ENCODE results near the gene LEKR1.

The LEKR1 gene

DNA sequence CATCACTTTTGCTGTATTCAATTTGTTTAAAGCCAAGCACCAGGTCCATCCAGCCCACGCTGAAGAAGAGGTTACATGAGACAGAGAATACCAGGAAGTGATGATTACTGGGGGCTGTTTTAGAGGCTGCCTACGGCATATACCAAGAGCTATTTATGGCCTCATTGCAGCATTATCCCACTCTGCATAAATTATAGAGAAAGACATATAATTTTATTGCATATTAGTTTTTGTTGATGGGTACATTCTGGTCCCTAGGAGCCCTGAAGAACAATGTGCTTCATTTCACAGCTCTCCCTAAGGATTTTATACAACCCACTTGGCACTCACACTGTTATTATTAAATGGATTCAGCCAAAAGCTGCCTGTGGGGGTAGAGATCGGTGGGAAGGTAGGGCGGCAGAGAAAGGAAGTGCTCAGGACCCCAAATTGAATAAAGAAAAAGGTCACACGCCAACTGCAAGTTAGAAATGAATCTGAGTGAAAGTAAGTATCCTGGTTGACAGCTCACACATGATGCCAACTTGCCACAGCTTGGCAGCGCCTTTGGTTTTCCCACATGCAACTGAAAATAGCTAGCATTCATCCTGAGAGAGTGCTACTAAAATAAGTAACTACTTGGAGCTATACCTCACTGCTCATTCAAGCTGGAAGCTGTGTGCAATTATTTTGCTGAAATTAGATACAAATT, 260.1 kb downstream of the LEKR1 start:
- Histone ChIP-seq H3K79me1 (ENCODE audit: low read depth, low read length) (no peaks in the 10 kb centered on the region), H3K27me3 (ENCODE audit: control insufficient read depth in 3 of 3, insufficient read depth in 3 of 3, low read depth in 1 of 3, low read length in 3 of 3) (peaks cover 0 to 2% (median 0%) of the 10 kb centered on the region in 3 experiments), H3K36me3 (replicated peaks in 1 of 2; ENCODE audit: control insufficient read depth in 2 of 2, insufficient read depth in 2 of 2, low read length in 2 of 2) (no peaks in the 10 kb centered on the region), H3K4me3 (ENCODE audit: low read length in 2 of 2) (no peak overlapping the region), H3K27ac (replicated peaks; ENCODE audit: low read length) (no peak overlapping the region), H3K18ac (ENCODE audit: low read length) (no peak overlapping the region), H2AFZ (ENCODE audit: low read length) (no peak overlapping the region), H3K4ac (ENCODE audit: low read length) (no peak overlapping the region), H3K9ac (ENCODE audit: low read depth, low read length, poor library complexity) (no peak overlapping the region), H2BK12ac (ENCODE audit: low read length) (no peak overlapping the region), H3K4me1 (ENCODE audit: control insufficient read depth in 2 of 2, insufficient read depth in 1 of 2, low read depth in 1 of 2, low read length in 2 of 2) (peaks cover 11 to 13% of the 10 kb centered on the region in 2 donors), H2BK5ac (ENCODE audit: low read length) (no peak overlapping the region), H3K4me2 (ENCODE audit: insufficient read depth, low read length, poor library complexity, severe bottlenecking) (no peak overlapping the region), H4K91ac (ENCODE audit: low read depth, low read length, poor library complexity) (no peak overlapping the region), H2BK120ac (ENCODE audit: low read depth, low read length) (no peak overlapping the region), H3K23ac (ENCODE audit: low read depth, low read length, poor library complexity) (no peak overlapping the region), H3K14ac (ENCODE audit: low read length) (no peak overlapping the region), H4K8ac (ENCODE audit: low read depth, low read length) (no peak overlapping the region), H2AK5ac (ENCODE audit: low read depth, low read length) (no peak overlapping the region), H3K9me3 (replicated peaks in 1 of 2; ENCODE audit: control insufficient read depth in 2 of 2, insufficient read depth in 1 of 2, low read depth in 1 of 2, low read length in 2 of 2) (no peaks in the 10 kb centered on the region), H2BK15ac (ENCODE audit: low read length) (no peak overlapping the region)
- WGBS, 2 donors (ENCODE audit: extremely low coverage in 2 of 2, insufficient read length in 2 of 2, insufficient replicate concordance in 1 of 2) = no CpG with 5 or more reads among the region's 6 CpGs
- no peak for DNase-seq (ENCODE audit: low spot score)

DNA sequence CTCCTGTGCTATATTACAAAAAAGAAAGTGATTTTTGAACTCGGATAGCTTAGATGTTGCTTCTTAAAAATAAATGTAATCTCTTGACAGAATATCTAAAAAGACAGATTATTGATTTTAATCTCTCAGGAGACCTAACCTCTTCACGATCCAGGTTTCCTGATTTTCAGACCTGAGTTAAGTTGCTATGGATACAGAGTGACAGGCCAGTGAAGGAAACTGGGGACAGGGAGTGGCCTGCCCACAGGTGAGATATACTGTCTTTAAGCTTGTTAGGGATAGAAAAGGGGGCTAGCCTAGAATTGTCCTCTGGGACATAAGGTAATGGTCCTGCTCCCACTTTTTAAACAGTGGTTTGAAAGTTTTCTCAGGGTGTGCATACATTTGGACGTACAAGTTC, 260.6 kb downstream of the LEKR1 start:
- H4K8ac ChIP-seq (ENCODE audit: low read depth, low read length) = no peak overlapping the region
- no peaks in the 10 kb centered on the region for H3K36me3 ChIP-seq (replicated peaks in 1 of 2; ENCODE audit: control insufficient read depth in 2 of 2, insufficient read depth in 2 of 2, low read length in 2 of 2)
- H3K23ac ChIP-seq (ENCODE audit: low read depth, low read length, poor library complexity) = no peak overlapping the region
- H3K4me2 ChIP-seq (ENCODE audit: insufficient read depth, low read length, poor library complexity, severe bottlenecking) = no peak overlapping the region
- H2BK15ac ChIP-seq (ENCODE audit: low read length) = no peak overlapping the region
- H3K27me3 ChIP-seq (ENCODE audit: control insufficient read depth in 3 of 3, insufficient read depth in 3 of 3, low read depth in 1 of 3, low read length in 3 of 3) = peaks cover 0 to 2% (median 0%) of the 10 kb centered on the region in 3 experiments
- no peak overlapping the region for H2BK12ac ChIP-seq (ENCODE audit: low read length)
- H3K4me3 ChIP-seq (ENCODE audit: low read length in 2 of 2) = no peak overlapping the region
- no peak overlapping the region for H3K27ac ChIP-seq (replicated peaks; ENCODE audit: low read length)
- H3K9ac ChIP-seq (ENCODE audit: low read depth, low read length, poor library complexity) = no peak overlapping the region
- H2AK5ac ChIP-seq (ENCODE audit: low read depth, low read length) = no peak overlapping the region
- H3K18ac ChIP-seq (ENCODE audit: low read length) = no peak overlapping the region
- no peaks in the 10 kb centered on the region for H3K9me3 ChIP-seq (replicated peaks in 1 of 2; ENCODE audit: control insufficient read depth in 2 of 2, insufficient read depth in 1 of 2, low read depth in 1 of 2, low read length in 2 of 2)
- peaks cover 7 to 9% of the 10 kb centered on the region in 2 donors for H3K4me1 ChIP-seq (ENCODE audit: control insufficient read depth in 2 of 2, insufficient read depth in 1 of 2, low read depth in 1 of 2, low read length in 2 of 2)
- no peak for DNase-seq (ENCODE audit: low spot score)
- H3K14ac ChIP-seq (ENCODE audit: low read length) = no peak overlapping the region
- H3K79me1 ChIP-seq (ENCODE audit: low read depth, low read length) = no peaks in the 10 kb centered on the region
- H2AFZ ChIP-seq (ENCODE audit: low read length) = no peak overlapping the region
- no peak overlapping the region for H2BK120ac ChIP-seq (ENCODE audit: low read depth, low read length)
- H4K91ac ChIP-seq (ENCODE audit: low read depth, low read length, poor library complexity) = no peak overlapping the region
- no peak overlapping the region for H2BK5ac ChIP-seq (ENCODE audit: low read length)
- H3K4ac ChIP-seq (ENCODE audit: low read length) = no peak overlapping the region
- no CpG with 5 or more reads among the region's 3 CpGs for WGBS, 2 donors (ENCODE audit: extremely low coverage in 2 of 2, insufficient read length in 2 of 2, insufficient replicate concordance in 1 of 2)

DNA sequence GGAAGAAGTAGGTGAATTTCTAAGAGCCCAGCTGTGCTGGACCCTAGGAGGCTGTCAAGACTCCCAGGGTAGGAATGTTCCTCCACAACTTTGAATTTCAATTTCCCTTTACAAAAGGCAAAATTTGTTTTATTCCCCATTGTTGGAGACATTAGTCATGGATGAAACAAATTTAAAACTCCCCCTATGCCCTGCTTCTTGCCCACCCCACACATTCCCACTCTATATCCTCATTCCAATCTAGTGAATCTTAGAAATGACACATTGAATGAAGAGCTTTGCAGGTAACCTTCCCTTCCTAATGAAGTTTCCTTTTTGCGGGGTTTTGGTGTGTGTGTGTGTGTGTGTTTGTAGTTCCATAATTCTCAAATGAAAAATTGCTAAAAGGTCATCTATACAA, 261.2 kb downstream of the LEKR1 start:
- no peak overlapping the region for H3K23ac ChIP-seq (ENCODE audit: low read depth, low read length, poor library complexity)
- H3K9ac ChIP-seq (ENCODE audit: low read depth, low read length, poor library complexity) = no peak overlapping the region
- no peaks in the 10 kb centered on the region for H3K79me1 ChIP-seq (ENCODE audit: low read depth, low read length)
- H3K27me3 ChIP-seq (ENCODE audit: control insufficient read depth in 3 of 3, insufficient read depth in 3 of 3, low read depth in 1 of 3, low read length in 3 of 3) = no peaks in the 10 kb centered on the region
- no peak overlapping the region for H3K14ac ChIP-seq (ENCODE audit: low read length)
- no peak overlapping the region for H3K4me2 ChIP-seq (ENCODE audit: insufficient read depth, low read length, poor library complexity, severe bottlenecking)
- no peak overlapping the region for H3K4me3 ChIP-seq (ENCODE audit: low read length in 2 of 2)
- no peak overlapping the region for H2BK15ac ChIP-seq (ENCODE audit: low read length)
- H2BK120ac ChIP-seq (ENCODE audit: low read depth, low read length) = no peak overlapping the region
- H3K27ac ChIP-seq (replicated peaks; ENCODE audit: low read length) = no peak overlapping the region
- WGBS, 2 donors (ENCODE audit: extremely low coverage in 2 of 2, insufficient read length in 2 of 2, insufficient replicate concordance in 1 of 2) = no CpG with 5 or more reads among the region's 1 CpG
- H3K4me1 ChIP-seq (ENCODE audit: control insufficient read depth in 2 of 2, insufficient read depth in 1 of 2, low read depth in 1 of 2, low read length in 2 of 2) = peaks cover 7 to 9% of the 10 kb centered on the region in 2 donors
- no peaks in the 10 kb centered on the region for H3K9me3 ChIP-seq (replicated peaks in 1 of 2; ENCODE audit: control insufficient read depth in 2 of 2, insufficient read depth in 1 of 2, low read depth in 1 of 2, low read length in 2 of 2)
- no peaks in the 10 kb centered on the region for H3K36me3 ChIP-seq (replicated peaks in 1 of 2; ENCODE audit: control insufficient read depth in 2 of 2, insufficient read depth in 2 of 2, low read length in 2 of 2)
- no peak overlapping the region for H2BK5ac ChIP-seq (ENCODE audit: low read length)
- no peak overlapping the region for H3K18ac ChIP-seq (ENCODE audit: low read length)
- no peak overlapping the region for H3K4ac ChIP-seq (ENCODE audit: low read length)
- H2BK12ac ChIP-seq (ENCODE audit: low read length) = no peak overlapping the region
- H4K8ac ChIP-seq (ENCODE audit: low read depth, low read length) = no peak overlapping the region
- H2AK5ac ChIP-seq (ENCODE audit: low read depth, low read length) = no peak overlapping the region
- no peak overlapping the region for H2AFZ ChIP-seq (ENCODE audit: low read length)
- no peak overlapping the region for H4K91ac ChIP-seq (ENCODE audit: low read depth, low read length, poor library complexity)
- no peak for DNase-seq (ENCODE audit: low spot score)

DNA sequence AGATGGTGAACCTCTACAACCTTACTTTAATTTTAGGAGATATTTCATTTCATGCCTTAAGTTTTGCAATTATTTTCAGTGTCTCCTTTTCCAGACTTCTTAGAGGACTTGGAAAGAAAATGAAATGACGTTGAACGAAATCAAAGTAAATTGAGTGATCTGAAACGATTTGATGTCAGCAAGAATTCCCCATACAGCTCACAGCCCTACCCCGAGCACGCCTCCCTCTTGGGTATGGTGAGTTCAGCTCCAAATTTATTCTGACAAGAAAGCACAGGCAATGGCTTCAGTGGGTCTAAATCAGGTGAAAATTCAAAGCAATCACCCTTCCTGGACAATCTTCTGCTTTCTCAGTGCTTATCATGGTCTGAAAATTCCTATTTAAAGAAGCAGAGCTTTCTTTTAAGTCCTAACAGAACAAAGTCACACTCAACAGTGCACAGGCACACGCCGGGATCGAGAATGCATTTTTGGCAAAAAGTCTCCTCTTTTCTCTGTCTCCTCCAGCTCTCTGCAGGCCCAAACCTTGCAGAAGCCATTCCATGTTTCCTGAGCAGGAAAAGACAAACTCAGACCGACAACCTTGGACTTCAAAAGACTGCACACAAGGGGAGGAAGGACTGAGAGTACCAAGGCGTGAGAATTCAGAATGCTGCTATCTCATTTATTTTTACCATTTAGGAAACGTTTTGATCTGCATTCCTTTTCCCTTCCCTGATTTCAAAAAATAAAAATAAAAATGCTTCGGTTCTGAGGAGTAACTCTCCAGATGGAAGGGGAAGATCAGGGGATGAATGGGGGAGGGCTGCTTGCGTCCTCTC, 261.8 kb downstream of the LEKR1 start:
- Histone ChIP-seq H2BK120ac (ENCODE audit: low read depth, low read length) (no peak overlapping the region), H3K14ac (ENCODE audit: low read length) (no peak overlapping the region), H3K18ac (ENCODE audit: low read length) (no peak overlapping the region), H3K36me3 (replicated peaks in 1 of 2; ENCODE audit: control insufficient read depth in 2 of 2, insufficient read depth in 2 of 2, low read length in 2 of 2) (no peaks in the 10 kb centered on the region), H2BK12ac (ENCODE audit: low read length) (no peak overlapping the region), H3K9ac (ENCODE audit: low read depth, low read length, poor library complexity) (no peak overlapping the region), H4K8ac (ENCODE audit: low read depth, low read length) (no peak overlapping the region), H2AFZ (ENCODE audit: low read length) (peak overlapping the region; percentile 90), H3K9me3 (replicated peaks in 1 of 2; ENCODE audit: control insufficient read depth in 2 of 2, insufficient read depth in 1 of 2, low read depth in 1 of 2, low read length in 2 of 2) (no peaks in the 10 kb centered on the region), H3K4me3 (ENCODE audit: low read length in 2 of 2) (peak overlapping the region in 1 of 2 donors; percentile 56), H4K91ac (ENCODE audit: low read depth, low read length, poor library complexity) (no peak overlapping the region), H3K27ac (replicated peaks; ENCODE audit: low read length) (peak overlapping the region; percentile 87), H2AK5ac (ENCODE audit: low read depth, low read length) (no peak overlapping the region), H3K4me2 (ENCODE audit: insufficient read depth, low read length, poor library complexity, severe bottlenecking) (peak overlapping the region; percentile 70), H2BK5ac (ENCODE audit: low read length) (no peak overlapping the region), H3K4me1 (ENCODE audit: control insufficient read depth in 2 of 2, insufficient read depth in 1 of 2, low read depth in 1 of 2, low read length in 2 of 2) (peaks cover 7 to 9% of the 10 kb centered on the region in 2 donors), H3K4ac (ENCODE audit: low read length) (no peak overlapping the region), H3K23ac (ENCODE audit: low read depth, low read length, poor library complexity) (peak overlapping the region; percentile 93), H3K79me1 (ENCODE audit: low read depth, low read length) (no peaks in the 10 kb centered on the region), H3K27me3 (ENCODE audit: control insufficient read depth in 3 of 3, insufficient read depth in 3 of 3, low read depth in 1 of 3, low read length in 3 of 3) (no peaks in the 10 kb centered on the region), H2BK15ac (ENCODE audit: low read length) (no peak overlapping the region)
- no CpG with 5 or more reads among the region's 13 CpGs for WGBS, 2 donors (ENCODE audit: extremely low coverage in 2 of 2, insufficient read length in 2 of 2, insufficient replicate concordance in 1 of 2)
- no peak for DNase-seq (ENCODE audit: low spot score)
